Measurements from ENCODE around the gene POLN. TPM values are rescaled to one million over a fixed set of nuclear protein-coding genes. Genes with fewer than 3 reads are reported as not detected.
A peak's percentile ranks its signal among the peaks of the same experiment; 100 is the strongest.

The POLN gene
- total RNA-seq, 1 donor from 2014 or later = 0.21 TPM

GRCh38 chr4:2243681-2244380, 1.9 kb upstream of the POLN start:
- DNase-seq (ENCODE audit: low spot score in 2 of 2) = peak in 1 of 2 donors; percentile 73
- Histone ChIP-seq H3K4me3 (peak overlapping the region in 1 of 2 donors; percentile 8), H3K27me3 (no peaks in the 10 kb centered on the region), H3K4me1 (peaks cover 2 to 26% of the 10 kb centered on the region in 2 donors), H3K36me3 (peaks cover 8 to 15% of the 10 kb centered on the region in 2 donors), H3K9me3 (no peaks in the 10 kb centered on the region), H3K27ac (peak overlapping the region; percentile 37 to 61)
- TF ChIP-seq, protein P1, sequence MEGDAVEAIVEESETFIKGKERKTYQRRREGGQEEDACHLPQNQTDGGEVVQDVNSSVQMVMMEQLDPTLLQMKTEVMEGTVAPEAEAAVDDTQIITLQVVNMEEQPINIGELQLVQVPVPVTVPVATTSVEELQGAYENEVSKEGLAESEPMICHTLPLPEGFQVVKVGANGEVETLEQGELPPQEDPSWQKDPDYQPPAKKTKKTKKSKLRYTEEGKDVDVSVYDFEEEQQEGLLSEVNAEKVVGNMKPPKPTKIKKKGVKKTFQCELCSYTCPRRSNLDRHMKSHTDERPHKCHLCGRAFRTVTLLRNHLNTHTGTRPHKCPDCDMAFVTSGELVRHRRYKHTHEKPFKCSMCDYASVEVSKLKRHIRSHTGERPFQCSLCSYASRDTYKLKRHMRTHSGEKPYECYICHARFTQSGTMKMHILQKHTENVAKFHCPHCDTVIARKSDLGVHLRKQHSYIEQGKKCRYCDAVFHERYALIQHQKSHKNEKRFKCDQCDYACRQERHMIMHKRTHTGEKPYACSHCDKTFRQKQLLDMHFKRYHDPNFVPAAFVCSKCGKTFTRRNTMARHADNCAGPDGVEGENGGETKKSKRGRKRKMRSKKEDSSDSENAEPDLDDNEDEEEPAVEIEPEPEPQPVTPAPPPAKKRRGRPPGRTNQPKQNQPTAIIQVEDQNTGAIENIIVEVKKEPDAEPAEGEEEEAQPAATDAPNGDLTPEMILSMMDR (IDR thresholded peaks at IDR 0.05) = peak in 2 of 3 experiments; percentile 26 to 47
- intact Hi-C loops (cut with DNase I) = loop anchor here (5.0 to 10.0 kb wide), 5 partner anchors 223 to 1711 kb away; partner anchors contain the start of genes FAM193A, GRK4, HTT and HTT-AS

DNA sequence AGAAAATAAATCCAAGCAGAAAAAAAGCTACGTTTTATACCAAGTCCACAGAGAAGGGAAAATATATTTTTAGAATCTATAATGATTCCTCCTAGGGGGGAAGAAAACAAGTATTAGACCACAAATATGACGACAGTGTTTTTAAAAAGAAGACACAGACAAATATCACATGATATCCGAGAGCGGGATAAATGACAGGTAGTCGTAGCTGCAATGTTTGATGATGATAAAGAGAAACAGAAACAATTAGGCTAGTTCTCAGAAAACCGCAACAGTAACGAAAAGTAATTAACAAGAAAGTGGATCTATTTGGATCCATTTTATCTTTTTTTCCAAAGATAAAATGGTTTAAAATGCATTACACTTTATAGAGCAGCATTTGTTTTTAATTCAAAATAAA, 918 bp downstream of the POLN start:
- H3K27ac ChIP-seq = no peak overlapping the region
- TF ChIP-seq, protein P1 (IDR thresholded peaks at IDR 0.05) = no peak
- H3K9me3 ChIP-seq = no peaks in the 10 kb centered on the region
- no peak for DNase-seq (ENCODE audit: low spot score in 2 of 2)
- H3K4me1 ChIP-seq = peaks cover 6 to 37% of the 10 kb centered on the region in 2 donors
- H3K4me3 ChIP-seq = peak overlapping the region; percentile 65 to 97
- intact Hi-C loops (cut with DNase I) = loop anchor here (5.0 to 10.0 kb wide), 5 partner anchors 226 to 1714 kb away; partner anchors contain the start of genes FAM193A, GRK4, HTT and HTT-AS
- peaks cover 2 to 6% of the 10 kb centered on the region in 2 donors for H3K36me3 ChIP-seq
- H3K27me3 ChIP-seq = no peaks in the 10 kb centered on the region

DNA sequence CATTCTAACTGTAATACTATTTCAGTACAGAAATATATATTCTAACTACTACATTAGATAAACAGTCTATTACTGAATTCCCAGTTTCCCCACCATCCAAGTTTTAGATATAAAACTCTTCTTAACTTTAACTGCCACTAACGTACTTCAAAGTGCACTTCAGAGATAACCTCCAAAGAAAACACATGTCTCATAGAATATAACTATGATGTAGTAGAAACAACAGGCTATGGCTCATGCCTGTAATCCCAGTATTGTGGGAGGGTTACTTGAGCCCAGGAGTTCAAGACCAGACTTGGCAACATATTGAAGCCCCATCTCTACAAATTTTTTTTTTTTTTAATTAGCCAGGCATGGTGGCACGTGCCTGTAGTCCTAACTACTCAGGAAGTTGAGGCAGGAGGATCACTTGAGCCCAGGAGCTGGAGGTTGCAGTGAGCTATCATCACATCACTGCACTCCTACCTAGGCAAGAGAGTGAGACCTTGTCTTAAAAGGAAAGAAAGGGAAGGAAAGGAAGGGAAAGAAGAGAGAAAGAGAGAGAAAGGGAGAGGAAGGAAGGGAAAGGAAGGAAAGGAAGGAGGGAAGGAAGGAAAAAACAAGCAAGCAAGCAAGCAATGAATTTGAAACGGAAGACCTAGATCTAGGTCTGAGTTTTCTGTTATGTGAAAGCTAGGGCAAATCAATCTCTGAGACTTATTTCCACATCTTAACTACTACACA, 4.8 kb downstream of the POLN start:
- TF ChIP-seq, protein P1 (IDR thresholded peaks at IDR 0.05) = no peak
- Histone ChIP-seq H3K36me3 (peaks cover 21% of the 10 kb centered on the region in 2 donors), H3K27ac (no peak overlapping the region), H3K9me3 (no peaks in the 10 kb centered on the region), H3K27me3 (no peaks in the 10 kb centered on the region), H3K4me3 (no peak overlapping the region), H3K4me1 (peaks cover 6 to 24% of the 10 kb centered on the region in 2 donors)
- no peak for DNase-seq (ENCODE audit: low spot score in 2 of 2)
- intact Hi-C loops (cut with DNase I) = no loop called here

GRCh38 chr4:2231082-2231481, 10.8 kb downstream of the POLN start:
- no peak for DNase-seq (ENCODE audit: low spot score in 2 of 2)
- H3K4me1 ChIP-seq = no peaks in the 10 kb centered on the region
- peaks cover 27 to 34% of the 10 kb centered on the region in 2 donors for H3K36me3 ChIP-seq
- no peaks in the 10 kb centered on the region for H3K27me3 ChIP-seq
- no peak overlapping the region for H3K27ac ChIP-seq
- H3K4me3 ChIP-seq = no peak overlapping the region
- intact Hi-C loops (cut with DNase I) = no loop called here
- TF ChIP-seq, protein P1 (IDR thresholded peaks at IDR 0.05) = no peak
- no peaks in the 10 kb centered on the region for H3K9me3 ChIP-seq

DNA sequence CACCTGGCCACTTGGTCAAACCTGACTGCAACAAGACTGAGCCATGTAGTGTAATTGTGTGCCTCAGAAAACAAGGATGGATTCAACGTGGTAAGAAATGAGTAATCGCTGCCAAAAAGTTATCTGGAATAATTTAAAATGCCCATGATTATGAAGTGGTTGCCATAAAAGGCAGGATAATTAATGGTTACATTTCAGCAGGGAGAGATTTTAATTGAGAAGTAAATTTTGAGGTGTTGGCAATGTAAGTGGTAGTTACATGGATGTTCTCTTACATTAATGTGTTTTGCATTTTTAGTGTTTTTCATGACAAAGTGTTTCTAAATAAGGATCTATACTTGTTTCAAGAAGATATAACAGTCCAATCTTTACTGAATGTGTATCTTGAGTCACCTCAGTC, 15.7 kb downstream of the POLN start:
- Histone ChIP-seq H3K27me3 (no peaks in the 10 kb centered on the region), H3K9me3 (no peaks in the 10 kb centered on the region), H3K27ac (no peak overlapping the region), H3K4me1 (no peaks in the 10 kb centered on the region), H3K36me3 (peaks cover 24% of the 10 kb centered on the region in 2 donors), H3K4me3 (no peak overlapping the region)
- TF ChIP-seq, protein P1 (IDR thresholded peaks at IDR 0.05) = no peak
- DNase-seq (ENCODE audit: low spot score in 2 of 2) = no peak
- intact Hi-C loops (cut with DNase I) = loop anchor here (10.0 kb wide), 1 partner anchor 399 kb away; no protein-coding TSS in a partner anchor

Data from ascending aorta (tissue), 2 donors.